ENCODE results near the gene WWOX. TPM values are rescaled to one million over a fixed set of nuclear protein-coding genes. Genes with fewer than 3 reads are reported as not detected.

The WWOX gene
- total RNA-seq, 4 donors from 2014 or later = 12.9 to 53.5 (median 25.6) TPM

GRCh38 chr16:78502812-78503350 is 403.4 kb downstream of the WWOX start:
- TF ChIP-seq CTCF (IDR thresholded peaks at IDR 0.05) (no peak), POLR2AphosphoS5 (IDR thresholded peaks at IDR 0.05) (no peak), POLR2A (IDR thresholded peaks at IDR 0.05) (no peak), EP300 (IDR thresholded peaks at IDR 0.05) (no peak)
- H3K27ac ChIP-seq = no peak overlapping the region
- WGBS, 2 donors (ENCODE audit: low coverage in 1 of 2) = 60 to 82% methylated on average over 7 to 9 of the region's 10 CpGs
- H3K36me3 ChIP-seq = no peaks in the 10 kb centered on the region
- H3K4me1 ChIP-seq = peaks cover 3 to 34% (median 5%) of the 10 kb centered on the region in 3 donors
- no peak overlapping the region for H3K4me3 ChIP-seq
- no peak for ATAC-seq
- no peaks in the 10 kb centered on the region for H3K27me3 ChIP-seq
- no peaks in the 10 kb centered on the region for H3K9me3 ChIP-seq

- Histone ChIP-seq H3K36me3 (no peaks in the 10 kb centered on the region), H3K4me1 (peaks cover 3 to 34% (median 5%) of the 10 kb centered on the region in 3 donors), H3K4me3 (no peak overlapping the region), H3K27ac (no peak overlapping the region), H3K27me3 (no peaks in the 10 kb centered on the region), H3K9me3 (no peaks in the 10 kb centered on the region)
- no peak for ATAC-seq
- TF ChIP-seq POLR2A (IDR thresholded peaks at IDR 0.05) = no peak
- TF ChIP-seq EP300 (IDR thresholded peaks at IDR 0.05) = no peak
- TF ChIP-seq CTCF (IDR thresholded peaks at IDR 0.05) = peak; percentile 80 to 95 (median 88)
- peak; percentile 13 for TF ChIP-seq POLR2AphosphoS5 (IDR thresholded peaks at IDR 0.05)
- WGBS, 2 donors (ENCODE audit: low coverage in 1 of 2) = 24 to 27% methylated on average over 3 of the region's 3 CpGs
Observed at GRCh38 chr16:78503602-78504001, 404.1 kb downstream of the WWOX start.

- no peak overlapping the region for H3K4me3 ChIP-seq
- no peak for TF ChIP-seq EP300 (IDR thresholded peaks at IDR 0.05)
- TF ChIP-seq CTCF (IDR thresholded peaks at IDR 0.05) = no peak
- no peak for TF ChIP-seq POLR2A (IDR thresholded peaks at IDR 0.05)
- no peak for TF ChIP-seq POLR2AphosphoS5 (IDR thresholded peaks at IDR 0.05)
- H3K4me1 ChIP-seq = peaks cover 3 to 34% (median 5%) of the 10 kb centered on the region in 3 donors
- WGBS, 2 donors (ENCODE audit: low coverage in 1 of 2) = 36 to 47% methylated on average over 12 of the region's 12 CpGs
- H3K27me3 ChIP-seq = no peaks in the 10 kb centered on the region
- no peaks in the 10 kb centered on the region for H3K9me3 ChIP-seq
- peak overlapping the region in 2 of 4 donors; percentile 41 to 46 for H3K27ac ChIP-seq
- peak; percentile 40 for ATAC-seq
- H3K36me3 ChIP-seq = no peaks in the 10 kb centered on the region
Observed at GRCh38 chr16:78504401-78504851, 405.0 kb downstream of the WWOX start.

DNA sequence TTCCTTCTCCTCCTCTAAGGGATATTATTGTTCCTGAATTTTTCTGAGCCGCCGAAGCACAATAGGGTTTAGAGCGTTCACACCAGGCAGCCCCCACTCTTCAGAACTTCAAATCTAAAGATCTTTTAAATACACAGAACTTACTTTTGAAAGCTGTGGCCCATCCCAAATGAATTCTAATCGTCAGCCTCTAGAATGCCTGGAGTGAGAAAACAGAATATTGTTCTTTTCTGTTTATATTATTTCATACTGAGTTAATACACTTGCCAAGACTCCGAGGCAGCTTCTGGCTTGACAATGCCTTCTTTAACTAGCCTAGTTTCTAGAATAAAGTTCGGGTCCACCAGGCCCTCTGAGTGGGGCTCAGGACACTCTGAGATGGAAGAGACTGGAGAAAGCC is 405.6 kb downstream of the WWOX start:
- peaks cover 3 to 34% (median 5%) of the 10 kb centered on the region in 3 donors for H3K4me1 ChIP-seq
- H3K27ac ChIP-seq = peak overlapping the region; percentile 26 to 49 (median 44)
- no peak for TF ChIP-seq CTCF (IDR thresholded peaks at IDR 0.05)
- TF ChIP-seq EP300 (IDR thresholded peaks at IDR 0.05) = no peak
- TF ChIP-seq POLR2AphosphoS5 (IDR thresholded peaks at IDR 0.05) = no peak
- no peak for TF ChIP-seq POLR2A (IDR thresholded peaks at IDR 0.05)
- H3K36me3 ChIP-seq = no peaks in the 10 kb centered on the region
- no peaks in the 10 kb centered on the region for H3K9me3 ChIP-seq
- ATAC-seq = no peak
- no peaks in the 10 kb centered on the region for H3K27me3 ChIP-seq
- no peak overlapping the region for H3K4me3 ChIP-seq
- WGBS, 2 donors (ENCODE audit: low coverage in 1 of 2) = 24 to 41% methylated on average over 3 to 5 of the region's 6 CpGs

All from gastroesophageal sphincter (tissue), 4 donors.